ENCODE data around the gene CORO7. TPM values are rescaled to one million over a fixed set of nuclear protein-coding genes. Genes with fewer than 3 reads are reported as not detected.

Gene CORO7
- total and polyA plus RNA-seq, 9 of the 15 experiments (the other 6 are each of a cell fraction or from before 2014, with no cell fraction given): 0.45 to 77.2 (median 18.7) TPM

GRCh38 chr16:4415538-4416199, 727 bp downstream of the CORO7 start (continued):
- no peak for TF ChIP-seq BCLAF1 (IDR thresholded peaks at IDR 0.05; ENCODE audit: borderline replicate concordance in 1 of 2, control insufficient read depth in 1 of 2, low read depth in 2 of 2, low read length in 1 of 2)
- TF ChIP-seq ATF7 (IDR thresholded peaks at IDR 0.05): peak; percentile 34; the same call in 1 of the 2 replicates
- no peak for TF ChIP-seq HOXB6 (CRISPR knock-in tag; IDR thresholded peaks at IDR 0.05; ENCODE audit: borderline replicate concordance)
- peak in 1 of 2 experiments; percentile 41; a peak in 1 of 4 replicates for TF ChIP-seq TEAD1 (CRISPR knock-in tag; IDR thresholded peaks at IDR 0.05)
- TF ChIP-seq TAF1 (IDR thresholded peaks at IDR 0.05; ENCODE audit: control insufficient read depth, extremely low read depth, insufficient read depth, low read length, severe bottlenecking): peak; percentile 19
- no peak for TF ChIP-seq STAT5B (CRISPR knock-in tag; IDR thresholded peaks at IDR 0.05)
- TF ChIP-seq MCM5 (IDR thresholded peaks at IDR 0.05; ENCODE audit: low read depth): no peak
- peak; percentile 48; the same call in 1 of the 2 replicates for TF ChIP-seq VEZF1 (CRISPR knock-in tag; IDR thresholded peaks at IDR 0.05)
- no peak for TF ChIP-seq NFRKB (IDR thresholded peaks at IDR 0.05; ENCODE audit: low read depth)
- TF ChIP-seq RB1 (IDR thresholded peaks at IDR 0.05; ENCODE audit: low read depth): 0 out of 2 replicates have a peak, but pooled peaks have one; percentile 9
- TF ChIP-seq NONO (IDR thresholded peaks at IDR 0.05; ENCODE audit: low read depth in 2 of 2, low read length in 1 of 2): 0 out of 4 replicates have a peak, but pooled peaks of 1 of the 2 experiments have one; percentile 39
- TF ChIP-seq MAZ (CRISPR knock-in tag; conservative IDR thresholded peaks at IDR 0.05 in 1 of 2, IDR thresholded peaks at IDR 0.05 in 1 of 2): no peak; a peak in 1 of 4 replicates
- TF ChIP-seq MEF2D (tag; conservative IDR thresholded peaks at IDR 0.05; ENCODE audit: low read depth): no peak
- peak; percentile 58; the same call in 1 of the 2 replicates for TF ChIP-seq JUND (IDR thresholded peaks at IDR 0.05; ENCODE audit: borderline replicate concordance, low read depth, low read length)
- no peak for TF ChIP-seq JUND (tag; IDR thresholded peaks at IDR 0.05; ENCODE audit: borderline replicate concordance, low read depth, low read length)
- peak; percentile 54 for TF ChIP-seq SMAD4 (CRISPR knock-in tag; conservative IDR thresholded peaks at IDR 0.05)
- no peak for TF ChIP-seq ZNF324 (CRISPR knock-in tag; IDR thresholded peaks at IDR 0.05)
- TF ChIP-seq ZNF316 (IDR thresholded peaks at IDR 0.05): peak; percentile 32; the same call in 1 of the 2 replicates
- TF ChIP-seq PHF20 (IDR thresholded peaks at IDR 0.05; ENCODE audit: partially characterized antibody): no peak
- TF ChIP-seq UBTF (IDR thresholded peaks at IDR 0.05; ENCODE audit: borderline replicate concordance in 1 of 2, low read depth in 2 of 2, low read length in 2 of 2): 0 out of 4 replicates have a peak, but pooled peaks have one; percentile 20 to 36
- TF ChIP-seq ESRRA (IDR thresholded peaks at IDR 0.05; ENCODE audit: borderline replicate concordance, low read depth): peak; percentile 64; the same call in 1 of the 2 replicates

All from K562 (cell line).